ENCODE measurements around the gene CATSPERD.

The CATSPERD gene

GRCh38 chr19:5789351-5789761 lies 68.9 kb downstream of the CATSPERD start:
- no peak for DNase-seq

GRCh38 chr19:5789886-5790558 lies 69.6 kb downstream of the CATSPERD start:
- DNase-seq = no peak

GRCh38 chr19:5790559-5791520 lies 70.4 kb downstream of the CATSPERD start, which contains the start of gene DUS3L:
Gene DUS3L (minus strand): TSS chr19:5791163. CDS start chr19:5791141, 22 bp downstream.
- DNase-seq = peak; percentile 95

DNA sequence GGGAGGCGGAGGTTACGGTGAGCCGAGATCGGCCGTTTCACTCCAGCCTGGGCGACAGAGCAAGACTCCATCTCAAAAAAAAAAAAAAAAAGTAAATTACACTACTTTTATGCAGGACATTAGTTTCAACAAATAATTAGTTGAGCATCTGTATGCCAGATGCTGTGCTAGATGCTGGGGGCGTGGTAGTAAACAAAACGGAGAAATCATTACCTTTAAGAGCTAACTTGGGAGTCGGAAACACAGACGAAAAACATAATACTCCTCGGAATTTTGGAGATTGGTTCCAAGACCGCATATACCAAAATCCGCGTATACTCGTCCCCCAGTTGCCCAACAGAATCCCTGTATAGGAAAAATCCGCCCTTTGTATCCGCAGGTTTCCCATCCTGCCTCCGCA lies 71.8 kb downstream of the CATSPERD start:
- no peak for DNase-seq

GRCh38 chr19:5793188-5793587 lies 72.8 kb downstream of the CATSPERD start:
- no peak for DNase-seq

DNA sequence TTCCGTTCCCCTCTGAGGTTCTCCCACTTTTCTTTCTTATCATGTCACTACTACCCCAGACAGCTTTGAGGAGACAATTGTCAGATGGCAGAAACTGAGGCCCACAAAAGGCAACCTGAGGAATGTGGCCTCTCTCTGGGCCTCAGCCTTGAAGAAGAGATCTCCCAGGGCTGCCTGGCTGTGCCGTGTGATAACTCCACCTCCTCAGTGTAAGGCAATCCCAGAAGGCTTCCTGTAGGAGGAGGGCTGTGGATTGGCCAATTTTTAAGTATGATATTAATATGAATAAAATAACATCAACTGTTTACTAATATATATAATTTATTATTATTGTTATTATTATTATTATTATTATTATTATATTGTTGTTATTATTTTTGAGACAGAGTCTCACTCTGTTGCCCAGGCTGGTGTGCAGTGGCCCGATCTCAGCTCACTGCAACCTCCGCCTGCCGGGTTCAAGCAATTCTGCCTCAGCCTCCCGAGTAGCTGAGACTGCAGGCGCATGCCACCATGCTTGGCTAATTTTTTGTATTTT lies 75.0 kb downstream of the CATSPERD start:
- DNase-seq = no peak

DNA sequence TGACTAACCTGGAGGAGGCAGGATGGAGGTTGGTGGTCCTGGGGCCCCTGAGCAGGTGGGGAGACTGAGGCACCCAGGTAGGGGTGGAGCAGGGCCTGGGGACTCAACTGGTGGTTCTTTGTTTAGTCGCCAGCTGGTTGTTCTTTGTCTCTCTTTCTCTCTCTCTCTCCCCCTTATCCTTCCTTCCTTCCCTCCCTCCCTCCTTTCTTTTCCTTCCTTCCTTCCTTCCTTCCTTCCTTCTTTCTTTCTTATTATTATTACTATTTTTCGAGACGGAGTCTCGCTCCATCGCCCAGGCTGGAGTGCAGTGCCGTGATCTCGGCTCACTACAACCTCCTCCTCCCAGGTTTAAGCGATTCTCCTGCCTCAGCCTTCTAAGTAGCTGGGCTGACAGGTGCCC lies 77.8 kb downstream of the CATSPERD start:
- no peak for DNase-seq

- no peak for DNase-seq
Observed at GRCh38 chr19:5799247-5800241, 79.1 kb downstream of the CATSPERD start.

DNA sequence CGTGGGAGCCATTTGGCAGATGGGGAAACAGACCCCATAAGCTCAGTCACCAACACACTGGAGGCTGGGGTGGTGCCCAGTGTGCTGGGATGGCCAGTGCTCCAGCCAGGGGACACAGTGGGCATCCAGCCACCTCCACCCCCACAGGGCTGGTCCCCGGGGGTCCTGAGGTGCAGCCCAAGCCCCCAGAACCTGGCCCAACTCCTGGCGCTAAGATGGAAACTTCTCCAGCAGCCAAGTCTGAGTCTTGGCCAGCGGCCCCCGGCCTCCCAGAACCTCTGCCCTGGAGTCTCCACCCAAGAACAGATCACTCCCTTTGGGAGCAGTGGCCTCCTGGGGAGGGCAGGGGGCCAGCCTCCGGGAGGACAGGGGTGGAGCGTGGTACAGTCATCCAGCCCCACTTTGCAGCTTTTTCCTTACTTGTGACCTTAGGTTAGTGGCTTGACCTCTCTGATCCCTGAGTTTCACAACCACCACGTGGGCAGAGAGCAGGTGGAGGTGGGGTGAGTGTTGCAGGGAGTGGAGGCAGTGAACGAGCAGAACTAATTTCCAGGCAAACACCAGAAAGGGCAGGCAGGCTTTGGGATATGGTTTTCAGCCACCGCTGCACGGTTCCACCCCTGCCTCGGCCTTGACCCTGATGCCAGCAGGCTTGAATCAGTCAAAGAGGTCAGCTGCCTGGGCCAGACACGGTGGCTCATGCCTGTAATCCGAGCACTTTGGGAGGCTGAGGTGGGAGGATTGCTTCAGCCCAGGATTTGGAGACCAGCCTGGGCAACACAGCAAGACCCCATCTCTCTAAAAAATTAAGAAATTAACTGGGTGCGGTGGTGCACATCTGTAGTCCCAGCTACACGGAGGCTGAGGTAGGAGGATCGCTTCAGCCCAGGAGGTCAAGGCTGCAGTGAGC lies 80.2 kb downstream of the CATSPERD start:
- DNase-seq = no peak

GRCh38 chr19:5801796-5802619 lies 81.6 kb downstream of the CATSPERD start:
- DNase-seq = no peak

DNA sequence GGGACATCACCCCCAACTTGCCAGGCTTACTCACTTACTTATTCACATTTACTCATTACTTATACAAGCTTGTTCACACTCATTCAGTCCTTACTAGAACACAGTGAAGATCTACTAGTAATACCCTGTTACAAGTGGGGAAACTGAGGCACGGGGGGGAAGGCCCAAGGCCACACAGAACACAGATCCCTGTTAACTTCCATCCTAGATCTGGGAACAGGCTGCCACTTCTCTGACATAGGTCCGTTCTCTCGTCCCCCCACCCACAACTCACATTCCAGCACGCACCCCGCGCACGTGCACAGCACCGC lies 83.0 kb downstream of the CATSPERD start:
- no peak for DNase-seq

DNA sequence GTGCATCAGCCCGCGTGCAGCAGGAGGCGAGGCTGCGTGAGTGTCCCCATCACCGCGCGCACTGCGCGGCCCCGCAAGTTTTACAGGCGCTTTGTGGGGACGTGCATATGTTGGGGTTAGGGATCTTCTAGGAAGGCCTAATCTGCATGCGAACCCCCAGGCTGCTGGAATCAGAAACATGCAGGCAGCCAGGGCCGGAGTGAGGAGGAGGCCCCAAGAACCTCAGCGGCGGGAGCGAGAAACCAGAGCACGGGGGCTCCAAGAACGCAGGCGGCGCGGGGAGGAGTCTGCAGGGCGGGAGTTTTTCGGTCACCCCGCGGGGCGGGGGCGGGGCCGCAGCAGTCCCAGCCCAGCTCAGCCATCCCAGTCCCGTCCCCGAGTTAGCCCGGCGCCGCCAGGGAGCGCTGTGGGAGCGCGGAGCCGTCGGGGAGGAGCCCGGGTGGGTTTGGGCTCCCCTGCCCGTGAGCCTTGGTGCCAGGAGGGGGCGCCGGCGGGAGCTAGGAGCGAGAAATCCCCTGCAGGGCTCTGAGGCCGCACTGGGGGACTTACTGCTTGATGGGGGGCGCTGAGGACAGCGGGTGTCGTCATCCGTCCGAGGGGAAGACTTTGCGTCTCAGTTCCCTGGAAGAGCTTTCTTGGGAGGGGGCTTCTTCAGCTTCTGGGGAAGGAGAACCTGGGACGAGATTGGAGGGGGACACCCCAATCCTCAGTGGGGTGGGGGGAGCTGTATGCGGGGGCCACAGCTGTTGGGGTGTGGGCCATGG lies 83.5 kb downstream of the CATSPERD start:
- DNase-seq = peak; percentile 94

- peak; percentile 61 for DNase-seq
Observed at GRCh38 chr19:5804516-5805461, 84.4 kb downstream of the CATSPERD start, which contains the start of gene NRTN. Gene NRTN (plus strand): TSS chr19:5805067. CDS start chr19:5824166, 19,099 bp downstream.

GRCh38 chr19:5805462-5806132 lies 85.2 kb downstream of the CATSPERD start:
- peak; percentile 72 for DNase-seq

GRCh38 chr19:5806133-5806489 lies 85.7 kb downstream of the CATSPERD start:
- DNase-seq = no peak

DNA sequence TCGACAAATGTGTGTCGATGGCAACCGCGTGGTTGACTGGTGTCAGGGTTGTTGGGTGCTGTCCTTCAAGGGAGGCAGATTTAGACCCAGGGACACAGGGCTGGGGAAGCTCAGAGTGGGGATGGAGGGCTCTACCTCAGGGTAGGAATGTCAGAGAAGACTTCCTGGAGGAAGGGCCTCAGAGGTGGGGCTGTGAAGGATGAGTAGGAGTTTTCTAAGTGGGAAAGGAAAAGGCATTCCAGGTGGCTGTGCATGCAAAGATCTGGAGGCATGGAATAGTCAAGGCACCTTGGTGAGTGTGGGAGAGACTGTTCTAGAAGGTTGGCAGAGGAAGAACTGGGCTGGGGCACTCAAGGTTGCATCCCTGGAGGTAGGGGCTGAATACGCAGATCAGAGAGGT lies 86.5 kb downstream of the CATSPERD start:
- no peak for DNase-seq

DNA sequence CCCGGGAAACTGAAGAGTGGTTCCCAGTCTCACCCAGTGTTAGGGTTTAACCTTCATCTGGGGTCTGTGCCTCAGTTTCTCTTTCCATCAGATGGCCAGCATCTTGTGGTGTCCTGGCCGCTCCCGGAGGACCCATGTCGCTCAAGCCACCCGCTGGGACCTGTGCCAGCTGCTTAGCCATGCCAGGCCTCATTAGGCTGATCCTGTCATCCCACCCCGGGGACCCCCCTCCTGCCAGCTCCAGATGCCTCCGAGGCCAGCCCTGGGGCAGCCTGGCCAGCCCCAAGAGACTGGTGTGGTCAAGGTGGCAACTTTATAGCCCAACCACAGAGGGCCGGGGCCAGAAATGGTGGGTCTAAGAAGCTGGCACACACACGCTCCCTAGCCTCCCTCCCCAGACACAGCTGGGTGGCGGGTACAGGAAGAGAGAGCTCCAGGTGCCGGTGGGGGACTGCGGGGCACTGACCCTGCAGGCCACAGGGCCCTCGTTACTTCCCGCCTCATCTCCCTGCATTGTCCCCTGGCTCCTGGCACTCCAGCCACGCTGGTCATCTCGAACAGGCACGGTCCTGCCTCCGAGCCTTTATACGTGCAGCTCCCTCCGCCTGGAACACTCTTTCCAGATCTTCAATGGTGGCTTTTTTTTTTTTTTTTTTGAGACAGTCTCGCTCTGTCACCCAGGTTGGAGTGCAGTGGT lies 87.8 kb downstream of the CATSPERD start:
- DNase-seq = no peak
